Measurements from ENCODE around the gene FAM50B.

FAM50B gene

GRCh38 chr6:3899970-3900439 is 50.8 kb downstream of the FAM50B start:
- 96% methylated on average over 13 of the region's 14 CpGs for WGBS (ENCODE audit: insufficient coverage)
- no peaks in the 10 kb centered on the region for H3K9me3 ChIP-seq (ENCODE audit: control extremely low read depth in 1 of 5, control insufficient read depth in 4 of 5, insufficient read depth in 2 of 5, low read depth in 1 of 5, low read length in 4 of 5)
- no peaks in the 10 kb centered on the region for H3K36me3 ChIP-seq (ENCODE audit: control insufficient read depth in 4 of 4, insufficient read depth in 4 of 4, low read length in 3 of 4)
- DNase-seq, result no peak
- peaks cover 0 to 2% (median 0%) of the 10 kb centered on the region in 5 experiments for H3K27me3 ChIP-seq (replicated peaks in 2 of 5; ENCODE audit: control insufficient read depth in 4 of 5, insufficient read depth in 5 of 5, low read length in 4 of 5)
- no peak overlapping the region for H3K4me3 ChIP-seq (ENCODE audit: control insufficient read depth in 1 of 7, extremely low read depth in 1 of 7, insufficient read depth in 4 of 7, low read depth in 2 of 7, low read length in 6 of 7)
- POLR2A ChIA-PET, result no interaction called here
- CTCF ChIA-PET, result interaction anchor here (1.1 kb wide), 1 partner anchor 157 kb away, joined by 3 read pairs; no protein-coding TSS in a partner anchor
- H3K27ac ChIP-seq (ENCODE audit: insufficient read depth in 1 of 2, low read depth in 1 of 2, low read length in 2 of 2, poor library complexity in 1 of 2, severe bottlenecking in 2 of 2), result no peak overlapping the region
- peaks cover 0 to 8% (median 2%) of the 10 kb centered on the region in 4 experiments for H3K4me1 ChIP-seq (ENCODE audit: control extremely low read depth in 1 of 4, control insufficient read depth in 4 of 4, insufficient read depth in 4 of 4, low read length in 3 of 4)
